ENCODE measurements around the gene CNTNAP2.

Gene CNTNAP2

GRCh38 chr7:147249956-147250355, 1133.4 kb downstream of the CNTNAP2 start:
- Histone ChIP-seq H2AFZ (ENCODE audit: insufficient read depth, low read length, poor library complexity) (no peak overlapping the region), H3K9me3 (ENCODE audit: insufficient read depth, low read depth, low read length) (no peaks in the 10 kb centered on the region), H3K4me1 (ENCODE audit: control insufficient read depth in 1 of 2, insufficient read depth in 2 of 2, low read length in 2 of 2) (no peaks in the 10 kb centered on the region), H3K27me3 (ENCODE audit: insufficient read depth, low read length) (no peaks in the 10 kb centered on the region), H2AK5ac (ENCODE audit: low read length) (no peak overlapping the region), H3K9ac (ENCODE audit: low read length) (no peak overlapping the region), H4K12ac (ENCODE audit: low read depth, low read length) (no peak overlapping the region), H3K18ac (ENCODE audit: low read length) (no peak overlapping the region), H4K91ac (ENCODE audit: low read depth, low read length) (no peak overlapping the region), H2BK5ac (ENCODE audit: low read depth, low read length, poor library complexity) (no peak overlapping the region), H3K79me1 (ENCODE audit: low read length) (no peaks in the 10 kb centered on the region), H3K23ac (ENCODE audit: low read length) (no peak overlapping the region), H2BK120ac (ENCODE audit: insufficient read depth, low read length, poor library complexity) (no peak overlapping the region), H3K14ac (ENCODE audit: low read length) (no peak overlapping the region), H2BK12ac (ENCODE audit: low read length) (no peak overlapping the region), H3K79me2 (ENCODE audit: control insufficient read depth, insufficient read depth, low read length, poor library complexity) (no peaks in the 10 kb centered on the region), H3K4me2 (ENCODE audit: low read length) (no peak overlapping the region), H3K4ac (ENCODE audit: low read depth, low read length) (no peak overlapping the region), H3K27ac (ENCODE audit: low read depth, low read length) (no peak overlapping the region), H4K8ac (ENCODE audit: low read depth, low read length) (no peak overlapping the region), H3K4me3 (ENCODE audit: low read depth, low read length) (no peak overlapping the region), H3K36me3 (ENCODE audit: control insufficient read depth in 1 of 2, insufficient read depth in 2 of 2, low read length in 2 of 2) (no peaks in the 10 kb centered on the region)
- no CpG with 5 or more reads among the region's 2 CpGs for WGBS (ENCODE audit: extremely low coverage, insufficient coverage, insufficient read length)
- no peak for DNase-seq

GRCh38 chr7:147251751-147252325, 1135.2 kb downstream of the CNTNAP2 start:
- H3K79me2 ChIP-seq (ENCODE audit: control insufficient read depth, insufficient read depth, low read length, poor library complexity), result no peaks in the 10 kb centered on the region
- DNase-seq, result no peak
- no peak overlapping the region for H3K9ac ChIP-seq (ENCODE audit: low read length)
- H3K4ac ChIP-seq (ENCODE audit: low read depth, low read length), result no peak overlapping the region
- H2AK5ac ChIP-seq (ENCODE audit: low read length), result no peak overlapping the region
- no peak overlapping the region for H4K91ac ChIP-seq (ENCODE audit: low read depth, low read length)
- no peak overlapping the region for H3K4me2 ChIP-seq (ENCODE audit: low read length)
- H3K18ac ChIP-seq (ENCODE audit: low read length), result no peak overlapping the region
- H2BK12ac ChIP-seq (ENCODE audit: low read length), result no peak overlapping the region
- H3K79me1 ChIP-seq (ENCODE audit: low read length), result no peaks in the 10 kb centered on the region
- no peak overlapping the region for H4K12ac ChIP-seq (ENCODE audit: low read depth, low read length)
- no peaks in the 10 kb centered on the region for H3K4me1 ChIP-seq (ENCODE audit: control insufficient read depth in 1 of 2, insufficient read depth in 2 of 2, low read length in 2 of 2)
- H3K9me3 ChIP-seq (ENCODE audit: insufficient read depth, low read depth, low read length), result no peaks in the 10 kb centered on the region
- no peaks in the 10 kb centered on the region for H3K27me3 ChIP-seq (ENCODE audit: insufficient read depth, low read length)
- H2BK5ac ChIP-seq (ENCODE audit: low read depth, low read length, poor library complexity), result no peak overlapping the region
- no peaks in the 10 kb centered on the region for H3K36me3 ChIP-seq (ENCODE audit: control insufficient read depth in 1 of 2, insufficient read depth in 2 of 2, low read length in 2 of 2)
- H3K27ac ChIP-seq (ENCODE audit: low read depth, low read length), result no peak overlapping the region
- WGBS (ENCODE audit: extremely low coverage, insufficient coverage, insufficient read length), result no CpG with 5 or more reads among the region's 1 CpG
- H3K14ac ChIP-seq (ENCODE audit: low read length), result no peak overlapping the region
- H3K23ac ChIP-seq (ENCODE audit: low read length), result no peak overlapping the region
- no peak overlapping the region for H4K8ac ChIP-seq (ENCODE audit: low read depth, low read length)
- no peak overlapping the region for H3K4me3 ChIP-seq (ENCODE audit: low read depth, low read length)
- H2AFZ ChIP-seq (ENCODE audit: insufficient read depth, low read length, poor library complexity), result no peak overlapping the region
- H2BK120ac ChIP-seq (ENCODE audit: insufficient read depth, low read length, poor library complexity), result no peak overlapping the region

GRCh38 chr7:147261693-147262092, 1145.1 kb downstream of the CNTNAP2 start:
- H3K36me3 ChIP-seq (ENCODE audit: control insufficient read depth in 1 of 2, insufficient read depth in 2 of 2, low read length in 2 of 2), result no peaks in the 10 kb centered on the region
- H3K9ac ChIP-seq (ENCODE audit: low read length), result no peak overlapping the region
- H3K9me3 ChIP-seq (ENCODE audit: insufficient read depth, low read depth, low read length), result peaks cover 2% of the 10 kb centered on the region
- no CpG with 5 or more reads among the region's 1 CpG for WGBS (ENCODE audit: extremely low coverage, insufficient coverage, insufficient read length)
- H3K27me3 ChIP-seq (ENCODE audit: insufficient read depth, low read length), result no peaks in the 10 kb centered on the region
- DNase-seq, result no peak
- no peak overlapping the region for H4K91ac ChIP-seq (ENCODE audit: low read depth, low read length)
- no peak overlapping the region for H2BK5ac ChIP-seq (ENCODE audit: low read depth, low read length, poor library complexity)
- H3K79me1 ChIP-seq (ENCODE audit: low read length), result no peaks in the 10 kb centered on the region
- H3K27ac ChIP-seq (ENCODE audit: low read depth, low read length), result no peak overlapping the region
- no peaks in the 10 kb centered on the region for H3K4me1 ChIP-seq (ENCODE audit: control insufficient read depth in 1 of 2, insufficient read depth in 2 of 2, low read length in 2 of 2)
- H2AFZ ChIP-seq (ENCODE audit: insufficient read depth, low read length, poor library complexity), result no peak overlapping the region
- H3K4me3 ChIP-seq (ENCODE audit: low read depth, low read length), result no peak overlapping the region
- no peak overlapping the region for H3K14ac ChIP-seq (ENCODE audit: low read length)
- H2BK12ac ChIP-seq (ENCODE audit: low read length), result no peak overlapping the region
- H3K18ac ChIP-seq (ENCODE audit: low read length), result no peak overlapping the region
- H3K4me2 ChIP-seq (ENCODE audit: low read length), result no peak overlapping the region
- H2BK120ac ChIP-seq (ENCODE audit: insufficient read depth, low read length, poor library complexity), result no peak overlapping the region
- no peak overlapping the region for H3K23ac ChIP-seq (ENCODE audit: low read length)
- no peak overlapping the region for H4K12ac ChIP-seq (ENCODE audit: low read depth, low read length)
- H2AK5ac ChIP-seq (ENCODE audit: low read length), result no peak overlapping the region
- no peak overlapping the region for H3K4ac ChIP-seq (ENCODE audit: low read depth, low read length)
- no peak overlapping the region for H4K8ac ChIP-seq (ENCODE audit: low read depth, low read length)
- H3K79me2 ChIP-seq (ENCODE audit: control insufficient read depth, insufficient read depth, low read length, poor library complexity), result no peaks in the 10 kb centered on the region

DNA sequence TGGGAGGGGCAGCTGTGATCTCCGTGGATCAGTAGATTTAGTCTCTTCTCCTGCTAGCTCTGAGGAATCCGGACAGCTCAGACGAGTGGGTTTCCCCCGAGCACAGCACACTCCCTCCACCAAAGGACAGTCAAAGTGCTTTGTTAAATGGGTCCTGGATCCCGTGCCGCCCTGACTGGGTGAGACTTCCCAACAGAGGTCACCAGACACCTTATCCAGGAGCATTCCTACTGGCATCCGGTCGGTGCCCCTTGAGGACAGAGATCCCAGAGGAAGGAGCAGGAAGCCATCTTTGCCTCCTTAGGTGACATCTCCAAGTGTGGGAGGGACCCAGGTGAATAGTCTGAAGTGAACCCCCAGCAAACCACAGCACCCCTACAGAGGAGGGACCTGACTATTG, 1148.9 kb downstream of the CNTNAP2 start:
- Histone ChIP-seq H3K9ac (ENCODE audit: low read length) (peak overlapping the region; percentile 5), H3K4me2 (ENCODE audit: low read length) (no peak overlapping the region), H2BK120ac (ENCODE audit: insufficient read depth, low read length, poor library complexity) (no peak overlapping the region), H3K18ac (ENCODE audit: low read length) (no peak overlapping the region), H3K4me1 (ENCODE audit: control insufficient read depth in 1 of 2, insufficient read depth in 2 of 2, low read length in 2 of 2) (no peaks in the 10 kb centered on the region), H4K91ac (ENCODE audit: low read depth, low read length) (no peak overlapping the region), H3K4ac (ENCODE audit: low read depth, low read length) (no peak overlapping the region), H3K23ac (ENCODE audit: low read length) (no peak overlapping the region), H2AK5ac (ENCODE audit: low read length) (no peak overlapping the region), H2BK5ac (ENCODE audit: low read depth, low read length, poor library complexity) (no peak overlapping the region), H4K12ac (ENCODE audit: low read depth, low read length) (no peak overlapping the region), H3K79me1 (ENCODE audit: low read length) (no peaks in the 10 kb centered on the region), H3K79me2 (ENCODE audit: control insufficient read depth, insufficient read depth, low read length, poor library complexity) (no peaks in the 10 kb centered on the region), H3K27me3 (ENCODE audit: insufficient read depth, low read length) (no peaks in the 10 kb centered on the region), H3K36me3 (ENCODE audit: control insufficient read depth in 1 of 2, insufficient read depth in 2 of 2, low read length in 2 of 2) (no peaks in the 10 kb centered on the region), H2AFZ (ENCODE audit: insufficient read depth, low read length, poor library complexity) (no peak overlapping the region), H2BK12ac (ENCODE audit: low read length) (no peak overlapping the region), H3K9me3 (ENCODE audit: insufficient read depth, low read depth, low read length) (peaks cover 2% of the 10 kb centered on the region), H3K4me3 (ENCODE audit: low read depth, low read length) (no peak overlapping the region), H3K27ac (ENCODE audit: low read depth, low read length) (no peak overlapping the region), H3K14ac (ENCODE audit: low read length) (no peak overlapping the region), H4K8ac (ENCODE audit: low read depth, low read length) (no peak overlapping the region)
- no CpG with 5 or more reads among the region's 8 CpGs for WGBS (ENCODE audit: extremely low coverage, insufficient coverage, insufficient read length)
- no peak for DNase-seq
